ENCODE data around the gene CAGE1. TPM values are rescaled to one million over a fixed set of nuclear protein-coding genes. Genes with fewer than 3 reads are reported as not detected.
"Not testable (repeated sequence)": the region's sequence is repeated elsewhere in the genome, so short reads cannot be mapped to it uniquely, and the experiment has no call there.

The CAGE1 gene
- total RNA-seq, 2 experiments from 2014 or later, result 0.11 to 0.18 TPM

DNA sequence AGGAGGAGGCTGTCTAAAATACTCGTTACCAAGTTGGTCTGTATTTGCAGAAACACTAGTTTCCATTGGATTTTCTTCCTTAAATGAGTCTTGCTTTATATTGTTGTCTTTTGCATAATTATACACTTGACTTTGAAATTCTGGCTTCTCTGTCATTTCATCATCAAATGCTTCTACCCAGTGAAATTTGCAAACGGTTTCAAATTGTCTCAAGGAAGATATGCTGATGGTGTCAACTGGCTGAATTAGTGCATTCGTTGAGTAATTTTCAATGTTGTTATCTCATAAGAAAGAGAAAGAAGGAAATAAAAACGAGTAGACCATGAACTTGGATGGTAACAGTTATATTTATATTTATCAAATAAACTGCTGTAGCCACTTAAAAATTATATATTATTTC, 10.8 kb downstream of the CAGE1 start:
- ChIA-PET CTCF (interaction anchor here (1.4 kb wide), 1 partner anchor 103 kb away, joined by 9 read pairs; no protein-coding TSS in a partner anchor), POLR2A (interaction anchor here (1.1 kb wide), 1 partner anchor 10 kb away, joined by 5 read pairs; no protein-coding TSS in a partner anchor)
- intact Hi-C loops (cut with micrococcal nuclease), result no loop called here
- H3K27me3 Mint-ChIP-seq, result peaks cover 2% of the 10 kb centered on the region
- ATAC-seq (no peak), DNase-seq (no peak)
- no peak overlapping the region for H3K27ac Mint-ChIP-seq
- TF ChIP-seq, protein P1, sequence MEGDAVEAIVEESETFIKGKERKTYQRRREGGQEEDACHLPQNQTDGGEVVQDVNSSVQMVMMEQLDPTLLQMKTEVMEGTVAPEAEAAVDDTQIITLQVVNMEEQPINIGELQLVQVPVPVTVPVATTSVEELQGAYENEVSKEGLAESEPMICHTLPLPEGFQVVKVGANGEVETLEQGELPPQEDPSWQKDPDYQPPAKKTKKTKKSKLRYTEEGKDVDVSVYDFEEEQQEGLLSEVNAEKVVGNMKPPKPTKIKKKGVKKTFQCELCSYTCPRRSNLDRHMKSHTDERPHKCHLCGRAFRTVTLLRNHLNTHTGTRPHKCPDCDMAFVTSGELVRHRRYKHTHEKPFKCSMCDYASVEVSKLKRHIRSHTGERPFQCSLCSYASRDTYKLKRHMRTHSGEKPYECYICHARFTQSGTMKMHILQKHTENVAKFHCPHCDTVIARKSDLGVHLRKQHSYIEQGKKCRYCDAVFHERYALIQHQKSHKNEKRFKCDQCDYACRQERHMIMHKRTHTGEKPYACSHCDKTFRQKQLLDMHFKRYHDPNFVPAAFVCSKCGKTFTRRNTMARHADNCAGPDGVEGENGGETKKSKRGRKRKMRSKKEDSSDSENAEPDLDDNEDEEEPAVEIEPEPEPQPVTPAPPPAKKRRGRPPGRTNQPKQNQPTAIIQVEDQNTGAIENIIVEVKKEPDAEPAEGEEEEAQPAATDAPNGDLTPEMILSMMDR (IDR thresholded peaks at IDR 0.05), result no peak
- no peak overlapping the region for H3K4me3 Mint-ChIP-seq
- H3K9me3 Mint-ChIP-seq, result no peaks in the 10 kb centered on the region
- peaks cover 2% of the 10 kb centered on the region for H3K4me1 Mint-ChIP-seq (ENCODE audit: low read depth)
- H3K36me3 Mint-ChIP-seq (ENCODE audit: low read depth), result no peaks in the 10 kb centered on the region

DNA sequence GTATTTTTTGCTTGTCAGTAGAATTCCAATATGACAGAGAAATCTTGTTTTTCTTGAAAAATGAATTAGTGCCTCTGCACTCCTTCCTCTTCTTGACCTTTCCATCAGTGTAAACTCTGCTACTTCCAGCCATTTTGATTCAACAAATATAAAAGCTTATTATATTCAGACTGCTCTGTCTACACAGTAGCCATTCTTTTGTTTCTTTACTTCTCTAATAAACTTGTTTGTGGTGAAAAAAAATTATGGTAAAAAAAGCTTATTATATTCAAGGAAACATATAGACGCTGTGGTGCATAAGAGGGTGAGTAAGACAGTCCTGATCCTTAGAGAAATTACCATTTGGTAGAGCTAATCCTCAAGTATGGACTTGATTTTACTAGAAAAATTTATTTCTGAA, 11.6 kb downstream of the CAGE1 start:
- intact Hi-C loops (cut with micrococcal nuclease), result no loop called here
- POLR2A ChIA-PET, result interaction anchor here (1.1 kb wide), 1 partner anchor 10 kb away, joined by 5 read pairs; no protein-coding TSS in a partner anchor
- CTCF ChIA-PET, result interaction anchor here (1.4 kb wide), 1 partner anchor 102 kb away, joined by 9 read pairs; no protein-coding TSS in a partner anchor

DNA sequence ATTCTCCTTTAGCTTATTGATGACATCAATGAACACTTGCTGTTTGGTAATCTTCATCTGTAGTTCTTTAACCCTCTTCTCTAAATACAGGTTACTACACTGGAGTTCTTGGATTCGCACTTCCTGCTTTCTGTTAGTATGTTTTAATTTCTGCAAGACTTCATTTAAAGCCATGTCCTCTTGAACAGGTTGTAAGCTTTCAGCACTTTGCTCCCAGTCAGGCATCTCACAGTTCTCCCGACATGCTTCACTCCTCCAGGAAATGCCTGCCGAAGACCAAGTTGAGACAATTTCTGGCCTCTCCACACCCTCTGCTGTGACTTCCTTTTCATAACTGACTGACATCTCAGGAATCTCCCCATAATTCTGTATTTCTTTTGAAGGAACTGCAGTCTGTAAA, 15.8 kb downstream of the CAGE1 start:
- H3K27me3 Mint-ChIP-seq, result peaks cover under 1% of the 10 kb centered on the region
- no peak overlapping the region for H3K4me3 Mint-ChIP-seq
- H3K9me3 Mint-ChIP-seq, result no peaks in the 10 kb centered on the region
- no peaks in the 10 kb centered on the region for H3K36me3 Mint-ChIP-seq (ENCODE audit: low read depth)
- intact Hi-C loops (cut with micrococcal nuclease), result no loop called here
- no peak overlapping the region for H3K27ac Mint-ChIP-seq
- TF ChIP-seq, protein P1 (IDR thresholded peaks at IDR 0.05), result no peak
- ATAC-seq (no peak), DNase-seq (no peak)
- ChIA-PET CTCF (interaction anchor here (1.1 to 1.4 kb wide), 2 partner anchors 49 to 98 kb away, joined by 3 to 4 read pairs; no protein-coding TSS in a partner anchor), POLR2A (interaction anchor here (1.8 kb wide), 1 partner anchor 16 kb away, joined by 7 read pairs; the partner anchor contains the start of genes CAGE1 and RIOK1)
- H3K4me1 Mint-ChIP-seq (ENCODE audit: low read depth), result peaks cover 2% of the 10 kb centered on the region

More for the DNA sequence above, 11.6 kb downstream of the CAGE1 start:
- H3K9me3 Mint-ChIP-seq, result no peaks in the 10 kb centered on the region
- no peaks in the 10 kb centered on the region for H3K36me3 Mint-ChIP-seq (ENCODE audit: low read depth)
- no peak overlapping the region for H3K27ac Mint-ChIP-seq
- TF ChIP-seq, protein P1 (IDR thresholded peaks at IDR 0.05), result no peak
- no peak for ATAC-seq
- DNase-seq, result no peak
- H3K27me3 Mint-ChIP-seq, result peaks cover 2% of the 10 kb centered on the region
- H3K4me1 Mint-ChIP-seq (ENCODE audit: low read depth), result peaks cover 2% of the 10 kb centered on the region
- H3K4me3 Mint-ChIP-seq, result no peak overlapping the region

DNA sequence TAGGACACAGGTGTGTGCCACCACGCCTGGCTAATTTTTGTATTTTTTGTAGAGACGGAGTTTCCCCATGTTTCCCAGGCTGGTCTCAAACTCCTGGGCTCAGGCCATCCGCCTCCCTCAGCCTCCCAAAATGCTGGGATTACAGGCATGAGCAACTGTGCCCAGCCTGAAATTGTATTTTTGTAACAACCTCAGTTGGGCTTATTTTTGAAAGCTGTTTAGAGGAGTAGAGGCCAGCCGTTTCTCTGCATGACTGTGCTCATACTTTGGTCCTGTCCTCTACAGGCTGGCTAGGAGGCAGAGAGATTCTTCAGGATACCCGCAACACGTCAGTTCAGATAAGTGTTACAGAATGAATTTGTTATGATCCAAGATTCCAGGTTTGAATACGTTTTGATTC, 22.1 kb downstream of the CAGE1 start:
- Mint-ChIP-seq H3K36me3 (ENCODE audit: low read depth) (no peaks in the 10 kb centered on the region), H3K9me3 (no peaks in the 10 kb centered on the region), H3K4me3 (no peak overlapping the region), H3K27ac (no peak overlapping the region), H3K27me3 (no peaks in the 10 kb centered on the region), H3K4me1 (ENCODE audit: low read depth) (no peaks in the 10 kb centered on the region)
- TF ChIP-seq, protein P1 (IDR thresholded peaks at IDR 0.05), result no peak
- POLR2A ChIA-PET, result interaction anchor here (0.6 kb wide), 1 partner anchor 22 kb away, joined by 3 read pairs; no protein-coding TSS in a partner anchor
- intact Hi-C loops (cut with micrococcal nuclease), result no loop called here
- DNase-seq (no peak), ATAC-seq (no peak)
- CTCF ChIA-PET, result no interaction called here

DNA sequence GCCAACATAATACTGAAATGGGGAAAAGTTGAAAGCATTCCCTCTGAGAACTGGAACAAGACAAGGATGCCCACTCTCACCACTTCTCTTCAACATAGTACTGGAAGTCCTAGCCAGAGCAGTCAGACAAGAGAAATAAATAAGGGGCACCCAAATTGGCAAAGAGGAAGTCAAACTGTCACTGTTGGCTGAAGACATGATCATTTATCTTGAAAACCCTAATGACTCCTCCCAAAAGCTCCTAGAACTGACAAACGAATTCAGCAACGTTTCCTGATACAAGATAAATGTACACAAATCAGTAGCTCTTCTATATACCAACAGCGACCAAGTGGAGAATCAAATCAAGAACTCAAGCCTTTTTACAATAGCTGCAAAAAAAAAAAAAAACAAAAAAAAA, 37.6 kb downstream of the CAGE1 start:
- DNase-seq; intact Hi-C loops (cut with micrococcal nuclease); H3K27ac Mint-ChIP-seq; H3K9me3 Mint-ChIP-seq; H3K36me3 Mint-ChIP-seq (ENCODE audit: low read depth); H3K4me1 Mint-ChIP-seq (ENCODE audit: low read depth); ATAC-seq; POLR2A ChIA-PET; H3K4me3 Mint-ChIP-seq; H3K27me3 Mint-ChIP-seq: not testable (repeated sequence)
- CTCF ChIA-PET, result interaction anchor here (1.3 kb wide), 1 partner anchor 31 kb away, joined by 3 read pairs; no protein-coding TSS in a partner anchor

DNA sequence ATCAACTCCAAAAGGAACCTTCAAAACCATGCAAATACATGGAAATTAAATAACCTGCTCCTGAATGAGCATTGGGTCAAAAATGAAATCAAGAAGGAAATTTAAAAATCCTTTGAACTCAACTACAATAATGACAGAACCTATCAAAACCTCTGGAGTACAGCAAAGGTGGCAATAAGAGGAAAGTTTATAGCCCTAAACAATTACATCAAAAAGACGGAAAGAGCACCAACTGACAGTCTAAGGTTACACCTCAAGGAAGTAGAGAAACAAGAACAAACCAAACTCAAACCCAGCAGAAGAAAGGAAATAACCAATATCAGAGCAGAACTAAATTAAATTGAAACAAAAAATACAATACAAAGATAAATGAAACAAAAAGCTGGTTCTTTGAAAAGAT, 39.0 kb downstream of the CAGE1 start:
- H3K27me3 Mint-ChIP-seq; H3K36me3 Mint-ChIP-seq (ENCODE audit: low read depth); H3K4me3 Mint-ChIP-seq; POLR2A ChIA-PET; ATAC-seq; H3K9me3 Mint-ChIP-seq; H3K4me1 Mint-ChIP-seq (ENCODE audit: low read depth); CTCF ChIA-PET; H3K27ac Mint-ChIP-seq; DNase-seq; intact Hi-C loops (cut with micrococcal nuclease): not testable (repeated sequence)

DNA sequence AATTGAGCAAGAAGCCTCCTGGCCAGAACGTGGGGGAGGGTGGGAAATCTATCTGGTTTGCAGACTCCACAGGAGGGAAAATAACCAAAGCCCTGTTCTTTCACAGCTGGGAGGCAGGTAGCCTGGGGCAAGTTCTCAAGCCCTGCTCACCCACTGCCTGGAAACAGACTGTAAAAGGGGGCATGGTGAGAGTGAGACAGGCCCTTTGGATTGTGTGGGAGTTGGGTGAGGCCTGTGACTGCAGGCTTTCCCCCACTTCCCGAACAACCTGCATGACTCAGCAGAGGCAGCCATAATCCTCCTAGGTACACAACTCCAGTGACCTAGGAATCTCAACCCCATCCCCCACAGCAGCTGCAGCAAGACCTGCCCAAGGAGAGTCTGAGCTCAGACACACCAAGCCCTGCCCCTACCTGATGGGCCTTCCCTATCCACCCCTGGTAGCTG, 42.0 kb downstream of the CAGE1 start:
- H3K9me3 Mint-ChIP-seq; intact Hi-C loops (cut with micrococcal nuclease); H3K27me3 Mint-ChIP-seq: not testable (repeated sequence)

DNA sequence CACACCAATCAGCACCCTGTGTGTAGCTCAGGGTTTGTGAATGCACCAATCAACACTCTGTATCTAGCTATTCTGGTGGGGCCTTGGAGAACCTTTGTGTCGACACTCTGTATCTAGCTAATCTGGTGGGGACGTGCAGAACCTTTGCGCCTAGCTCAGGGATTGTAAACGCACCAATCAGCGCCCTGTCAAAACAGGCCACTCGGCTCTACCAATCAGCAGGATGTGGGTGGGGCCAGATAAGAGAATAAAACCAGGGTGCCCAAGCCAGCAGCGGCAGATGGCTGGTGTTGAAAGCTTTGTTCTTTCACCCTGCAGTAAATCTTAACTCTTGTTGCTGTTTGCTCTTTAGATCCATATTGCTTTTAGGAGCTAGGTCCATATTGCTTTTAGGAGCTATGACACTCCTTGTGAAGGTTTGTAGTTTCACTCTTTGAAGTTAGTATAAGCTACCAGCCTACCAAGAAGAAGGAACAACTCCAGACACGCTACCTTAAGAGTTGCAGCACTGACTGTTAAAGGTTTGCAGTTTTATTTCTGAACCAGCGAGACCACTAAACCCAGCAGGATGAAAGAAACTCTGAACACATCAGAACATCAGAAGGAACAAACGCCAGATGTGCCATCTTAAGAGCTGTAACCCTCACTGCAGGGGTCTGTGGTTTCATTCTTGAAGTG, 44.6 kb downstream of the CAGE1 start:
- ChIA-PET CTCF (interaction anchor here (0.7 to 1.0 kb wide), 3 partner anchors 13 to 874 kb away, joined by 3 read pairs; no protein-coding TSS in a partner anchor), POLR2A (interaction anchor here (0.8 to 1.7 kb wide), 2 partner anchors 31 to 45 kb away, joined by 3 to 4 read pairs; partner anchors contain the start of genes CAGE1 and RIOK1)
- DNase-seq, result peak; percentile 8
- H3K27me3 Mint-ChIP-seq; H3K36me3 Mint-ChIP-seq (ENCODE audit: low read depth); intact Hi-C loops (cut with micrococcal nuclease); H3K4me1 Mint-ChIP-seq (ENCODE audit: low read depth); H3K4me3 Mint-ChIP-seq; H3K9me3 Mint-ChIP-seq: not testable (repeated sequence)
- ATAC-seq, result peak; percentile 17
- H3K27ac Mint-ChIP-seq, result peak overlapping the region; percentile 48

More for the DNA sequence above, 42.0 kb downstream of the CAGE1 start:
- H3K4me1 Mint-ChIP-seq (ENCODE audit: low read depth); CTCF ChIA-PET; POLR2A ChIA-PET; H3K4me3 Mint-ChIP-seq; H3K27ac Mint-ChIP-seq; DNase-seq; H3K36me3 Mint-ChIP-seq (ENCODE audit: low read depth); ATAC-seq: not testable (repeated sequence)

All from activated CD8-positive, alpha-beta T cell treated with anti-CD3 and anti-CD28 coated beads for 36 hours (primary cell).